Caco-2 (cell line): ENCODE results near the gene CDC40. TPM values are rescaled to one million over a fixed set of nuclear protein-coding genes. Genes with fewer than 3 reads are reported as not detected.
"Not testable (repeated sequence)": the region's sequence is repeated elsewhere in the genome, so short reads cannot be mapped to it uniquely, and the experiment has no call there.

Experiments
- BruUV-seq: library from RNA; stranded (reverse); fragments of 400-500 nt; replicated peaks from 2 replicates; lab custom pipeline; 2021; lab: Mats Ljungman, UMichigan
- CTCF ChIA-PET: fragments of 300-600 bp; sonication (Branson Sonifier 250); formaldehyde crosslinking; loops from one replicate; lab custom pipeline; 2022; ENCODE audit warnings: antibody characterized with exemption; lab: Charles Lee
- POLR2A ChIA-PET: fragments of 300-600 bp; sonication (Branson Sonifier 250); formaldehyde crosslinking; loops from one replicate; lab custom pipeline; 2022; ENCODE audit warnings: antibody characterized with exemption; lab: Charles Lee
- DNase-seq, 2 experiments: peaks; one replicate each; pipeline versions ENCODE4 v3.0.0 to v3.0.0-alpha.2; 2020 to 2022
- H3K27me3 ChIP-seq: replicated peaks from 2 replicates; pipeline ENCODE4 v1.6.0; 2011; ENCODE audit warnings: low read length; ENCODE audit not compliant: control insufficient read depth, insufficient read depth
- H3K36me3 ChIP-seq: 2 replicates; pipeline ENCODE4 v1.5.1; 2011; ENCODE audit warnings: low read length; ENCODE audit not compliant: control insufficient read depth, insufficient read depth
- H3K4me1 ChIP-seq: fragments of 250-450 bp; sonication (Bioruptor Pico); 2 replicates; pipeline ENCODE4 v1.5.1; 2020; ENCODE audit warnings: mild to moderate bottlenecking
- H3K4me3 ChIP-seq: 2 replicates; pipeline ENCODE4 v1.5.1; 2011; ENCODE audit warnings: low read depth, mild to moderate bottlenecking, control low read depth, low read length
- H3K9me3 ChIP-seq: fragments of 250-450 bp; sonication (Bioruptor Pico); 2 replicates; pipeline ENCODE4 v1.5.1; 2020; ENCODE audit warnings: mild to moderate bottlenecking, moderate library complexity
- H3K27ac Mint-ChIP-seq: one replicate; pipeline ENCODE4 v1.8.0; 2022; ENCODE audit warnings: mixed read lengths; ENCODE audit not compliant: unreplicated experiment
- H3K27me3 Mint-ChIP-seq: one replicate; pipeline ENCODE4 v1.8.0; 2022; ENCODE audit warnings: mixed read lengths; ENCODE audit not compliant: insufficient read depth, unreplicated experiment
- H3K36me3 Mint-ChIP-seq: one replicate; pipeline ENCODE4 v1.8.0; 2022; ENCODE audit warnings: mild to moderate bottlenecking, mixed read lengths; ENCODE audit not compliant: insufficient read depth, unreplicated experiment
- H3K4me1 Mint-ChIP-seq: one replicate; pipeline ENCODE4 v1.8.0; 2022; ENCODE audit warnings: low read depth, mixed read lengths; ENCODE audit not compliant: unreplicated experiment
- H3K4me3 Mint-ChIP-seq: one replicate; pipeline ENCODE4 v1.8.0; 2022; ENCODE audit warnings: mild to moderate bottlenecking, moderate library complexity, mixed read lengths; ENCODE audit not compliant: unreplicated experiment
- H3K9me3 Mint-ChIP-seq: one replicate; pipeline ENCODE4 v1.8.0; 2022; ENCODE audit warnings: mixed read lengths; ENCODE audit not compliant: unreplicated experiment
- CTCF ChIP-seq, 2 experiments: fragments of 200-600 bp in 1 of 2; IDR thresholded peaks; 1 replicate in 1 of 2; 2 replicates in 1 of 2; pipeline versions ENCODE4 v1.5.1 to v1.8.0; 2011 to 2022; ENCODE audit warnings: antibody characterized with exemption in 1 of 2, control low read depth in 1 of 2, inconsistent platforms in 1 of 2, low read depth in 1 of 2, low read length in 1 of 2, mild to moderate bottlenecking in 1 of 2, moderate library complexity in 1 of 2; ENCODE audit not compliant: insufficient read depth in 1 of 2, severe bottlenecking in 1 of 2, unreplicated experiment in 1 of 2
- intact Hi-C: fragments of 100-400 bp; cut with micrococcal nuclease; formaldehyde crosslinking; loops from one replicate; pipeline ENCODE4 v1.10.0; 2022; ENCODE audit not compliant: unreplicated experiment
- total RNA-seq: library from RNA; stranded (reverse); gene quantifications from 2 replicates; pipeline ENCODE4 v1.2.3, GENCODE V29; 2022

Gene CDC40
- total RNA-seq, 1 experiment from 2014 or later, result 22.7 TPM

GRCh38 chr6:110233770-110234374 lies 53.6 kb downstream of the CDC40 start:
- CTCF ChIA-PET, result no interaction called here
- BruUV-seq, result no TSS peak
- POLR2A ChIA-PET, result no interaction called here

GRCh38 chr6:110236007-110236406 lies 55.8 kb downstream of the CDC40 start:
- BruUV-seq, H3K4me1 Mint-ChIP-seq: not testable (repeated sequence)

More at GRCh38 chr6:110233770-110234374, 53.6 kb downstream of the CDC40 start:
- intact Hi-C loops, result no loop called here
- TF ChIP-seq CTCF (IDR thresholded peaks at IDR 0.05; ENCODE audit: insufficient read depth in 1 of 2, low read depth in 1 of 2, low read length in 1 of 2, severe bottlenecking in 1 of 2, unreplicated experiment in 1 of 2), result no peak
- Histone ChIP-seq H3K4me3 (no peak overlapping the region), H3K4me1 (no peaks in the 10 kb centered on the region), H3K9me3 (no peaks in the 10 kb centered on the region), H3K36me3 (no peaks in the 10 kb centered on the region), H3K27me3 (no peaks in the 10 kb centered on the region)
- no peaks in the 10 kb centered on the region for H3K4me1 Mint-ChIP-seq
- no peaks in the 10 kb centered on the region for H3K9me3 Mint-ChIP-seq
- DNase-seq, result no peak
- no peaks in the 10 kb centered on the region for H3K36me3 Mint-ChIP-seq
- no peak overlapping the region for H3K4me3 Mint-ChIP-seq
- H3K27ac Mint-ChIP-seq, result no peak overlapping the region
- no peaks in the 10 kb centered on the region for H3K27me3 Mint-ChIP-seq

GRCh38 chr6:110239526-110240274 lies 59.5 kb downstream of the CDC40 start:
- POLR2A ChIA-PET, result no interaction called here

More at GRCh38 chr6:110236007-110236406, 55.8 kb downstream of the CDC40 start:
- H3K27ac Mint-ChIP-seq, H3K36me3 ChIP-seq, H3K4me3 ChIP-seq, H3K27me3 ChIP-seq, H3K27me3 Mint-ChIP-seq, H3K9me3 ChIP-seq, H3K4me3 Mint-ChIP-seq, DNase-seq, H3K36me3 Mint-ChIP-seq, H3K4me1 ChIP-seq, H3K9me3 Mint-ChIP-seq, CTCF ChIA-PET, intact Hi-C loops, POLR2A ChIA-PET: not testable (repeated sequence)

GRCh38 chr6:110244621-110245020 lies 64.4 kb downstream of the CDC40 start:
- H3K36me3 Mint-ChIP-seq, H3K4me3 ChIP-seq, POLR2A ChIA-PET, BruUV-seq, DNase-seq, H3K4me3 Mint-ChIP-seq, H3K4me1 Mint-ChIP-seq, H3K27me3 ChIP-seq, H3K27me3 Mint-ChIP-seq, H3K9me3 Mint-ChIP-seq, H3K9me3 ChIP-seq, H3K36me3 ChIP-seq, CTCF ChIA-PET, intact Hi-C loops, H3K27ac Mint-ChIP-seq, H3K4me1 ChIP-seq: not testable (repeated sequence)

More at GRCh38 chr6:110239526-110240274, 59.5 kb downstream of the CDC40 start:
- Histone ChIP-seq H3K9me3 (no peaks in the 10 kb centered on the region), H3K4me1 (no peaks in the 10 kb centered on the region), H3K36me3 (no peaks in the 10 kb centered on the region), H3K4me3 (no peak overlapping the region), H3K27me3 (no peaks in the 10 kb centered on the region)
- Mint-ChIP-seq H3K9me3 (no peaks in the 10 kb centered on the region), H3K4me3 (no peak overlapping the region), H3K4me1 (no peaks in the 10 kb centered on the region), H3K27me3 (no peaks in the 10 kb centered on the region), H3K36me3 (no peaks in the 10 kb centered on the region), H3K27ac (no peak overlapping the region)
- BruUV-seq, result no TSS peak
- CTCF ChIA-PET, result no interaction called here
- intact Hi-C loops, result no loop called here
- no peak for TF ChIP-seq CTCF (IDR thresholded peaks at IDR 0.05; ENCODE audit: insufficient read depth in 1 of 2, low read depth in 1 of 2, low read length in 1 of 2, severe bottlenecking in 1 of 2, unreplicated experiment in 1 of 2)
- DNase-seq, result no peak
